Chondrocyte (in vitro differentiated cells): ENCODE results near the gene C9orf85. TPM values are rescaled to one million over a fixed set of nuclear protein-coding genes. Genes with fewer than 3 reads are reported as not detected.

ENCODE experiments used
- DNase-seq: peaks from one replicate; pipeline ENCODE4 v3.0.0; 2021; ENCODE audit warnings: mixed read lengths, low spot score
- H3K27ac Mint-ChIP-seq: one replicate; pipeline ENCODE4 v1.8.0; 2021; ENCODE audit warnings: mild to moderate bottlenecking, moderate library complexity, mixed read lengths; ENCODE audit not compliant: unreplicated experiment
- H3K27me3 Mint-ChIP-seq: 2 replicates; pipeline ENCODE4 v1.8.0; 2021; ENCODE audit warnings: low read depth, mixed read lengths
- H3K36me3 Mint-ChIP-seq: 2 replicates; pipeline ENCODE4 v1.8.0; 2021; ENCODE audit warnings: low read depth, mixed read lengths
- H3K4me1 Mint-ChIP-seq: 2 replicates; pipeline ENCODE4 v1.8.0; 2021; ENCODE audit warnings: low read depth, mild to moderate bottlenecking, mixed read lengths
- H3K4me3 Mint-ChIP-seq: one replicate; pipeline ENCODE4 v1.8.0; 2021; ENCODE audit warnings: mild to moderate bottlenecking, moderate library complexity, mixed read lengths; ENCODE audit not compliant: unreplicated experiment
- H3K9me3 Mint-ChIP-seq: 2 replicates; pipeline ENCODE4 v1.8.0; 2021; ENCODE audit warnings: low read depth, mixed read lengths
- total RNA-seq: library from RNA; stranded (reverse); gene quantifications from 3 replicates; pipeline ENCODE4 v1.2.1, GENCODE V29; 2021
- TF ChIP-seq, protein P1 (sequence below): fragments of 200-600 bp; sonication (generic); IDR thresholded peaks from 2 replicates; pipeline ENCODE4 v1.5.0; 2021; ENCODE audit warnings: antibody characterized with exemption, mild to moderate bottlenecking, moderate library complexity

Gene C9orf85
- total RNA-seq, 1 donor from 2014 or later = 8.5 TPM

DNA sequence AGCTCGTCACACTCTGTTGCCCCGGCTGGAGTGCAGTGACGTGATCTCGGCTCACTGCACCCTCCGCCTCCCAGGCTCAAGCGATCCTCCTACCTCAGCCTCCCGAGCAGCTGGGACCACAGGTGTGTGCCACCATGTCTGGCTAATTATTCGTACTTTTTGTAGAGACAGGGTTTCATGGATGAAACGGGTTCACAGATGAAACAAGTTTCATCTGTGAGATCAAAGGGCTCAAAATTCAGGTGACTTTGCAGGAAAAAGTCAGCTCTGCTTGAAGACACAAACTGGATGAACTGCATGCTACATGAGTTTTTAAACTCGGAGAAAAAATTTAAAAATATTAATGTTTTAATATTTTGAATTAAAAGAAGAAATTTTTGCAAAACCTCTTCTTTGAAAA is 24.9 kb upstream of the C9orf85 start:
- Mint-ChIP-seq H3K27ac (no peak overlapping the region), H3K9me3 (peaks cover 12% of the 10 kb centered on the region), H3K4me3 (no peak overlapping the region), H3K4me1 (peaks cover 10% of the 10 kb centered on the region), H3K27me3 (no peaks in the 10 kb centered on the region), H3K36me3 (peaks cover 6% of the 10 kb centered on the region)
- TF ChIP-seq, protein P1, sequence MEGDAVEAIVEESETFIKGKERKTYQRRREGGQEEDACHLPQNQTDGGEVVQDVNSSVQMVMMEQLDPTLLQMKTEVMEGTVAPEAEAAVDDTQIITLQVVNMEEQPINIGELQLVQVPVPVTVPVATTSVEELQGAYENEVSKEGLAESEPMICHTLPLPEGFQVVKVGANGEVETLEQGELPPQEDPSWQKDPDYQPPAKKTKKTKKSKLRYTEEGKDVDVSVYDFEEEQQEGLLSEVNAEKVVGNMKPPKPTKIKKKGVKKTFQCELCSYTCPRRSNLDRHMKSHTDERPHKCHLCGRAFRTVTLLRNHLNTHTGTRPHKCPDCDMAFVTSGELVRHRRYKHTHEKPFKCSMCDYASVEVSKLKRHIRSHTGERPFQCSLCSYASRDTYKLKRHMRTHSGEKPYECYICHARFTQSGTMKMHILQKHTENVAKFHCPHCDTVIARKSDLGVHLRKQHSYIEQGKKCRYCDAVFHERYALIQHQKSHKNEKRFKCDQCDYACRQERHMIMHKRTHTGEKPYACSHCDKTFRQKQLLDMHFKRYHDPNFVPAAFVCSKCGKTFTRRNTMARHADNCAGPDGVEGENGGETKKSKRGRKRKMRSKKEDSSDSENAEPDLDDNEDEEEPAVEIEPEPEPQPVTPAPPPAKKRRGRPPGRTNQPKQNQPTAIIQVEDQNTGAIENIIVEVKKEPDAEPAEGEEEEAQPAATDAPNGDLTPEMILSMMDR = no peak
- DNase-seq = no peak

GRCh38 chr9:71887362-71887761 is 24.1 kb upstream of the C9orf85 start:
- Mint-ChIP-seq H3K4me1 (peaks cover 10% of the 10 kb centered on the region), H3K36me3 (peaks cover 6% of the 10 kb centered on the region), H3K4me3 (no peak overlapping the region), H3K27ac (no peak overlapping the region), H3K9me3 (peaks cover 12% of the 10 kb centered on the region), H3K27me3 (no peaks in the 10 kb centered on the region)
- TF ChIP-seq, protein P1 = no peak
- DNase-seq = no peak

DNA sequence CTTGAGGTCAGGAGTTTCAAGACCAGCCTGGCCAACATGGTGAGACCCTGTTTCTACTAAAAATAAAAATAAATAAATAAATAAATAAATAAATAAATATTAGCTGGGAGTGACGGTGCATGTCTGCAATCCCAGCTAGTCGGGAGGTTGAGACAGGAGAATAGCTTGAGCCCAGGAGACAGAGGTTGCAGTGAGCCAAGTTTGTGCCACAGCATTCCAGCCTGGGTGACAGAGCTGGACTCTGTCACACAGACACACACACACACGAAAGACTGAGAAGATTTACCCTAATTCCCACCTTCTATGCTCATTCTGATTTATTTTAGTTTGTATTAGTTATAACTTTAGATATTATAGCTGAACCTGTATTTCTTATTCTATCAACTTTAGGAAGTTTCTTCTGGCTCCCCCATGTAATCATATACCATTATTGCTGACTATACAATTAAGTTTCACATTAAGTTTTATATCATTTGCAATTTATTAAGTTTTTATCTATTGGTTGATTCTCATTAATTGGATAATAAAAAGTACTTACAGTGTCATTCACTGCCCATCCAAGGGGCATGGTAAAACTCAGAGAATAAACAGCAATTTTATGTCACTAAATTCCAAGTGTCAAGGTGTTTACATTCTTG is 21.3 kb upstream of the C9orf85 start:
- no peak overlapping the region for H3K27ac Mint-ChIP-seq
- H3K27me3 Mint-ChIP-seq = no peaks in the 10 kb centered on the region
- TF ChIP-seq, protein P1 = no peak
- no peak for DNase-seq
- H3K4me1 Mint-ChIP-seq = peaks cover 14% of the 10 kb centered on the region
- no peaks in the 10 kb centered on the region for H3K9me3 Mint-ChIP-seq
- peaks cover 1% of the 10 kb centered on the region for H3K36me3 Mint-ChIP-seq
- H3K4me3 Mint-ChIP-seq = no peak overlapping the region

DNA sequence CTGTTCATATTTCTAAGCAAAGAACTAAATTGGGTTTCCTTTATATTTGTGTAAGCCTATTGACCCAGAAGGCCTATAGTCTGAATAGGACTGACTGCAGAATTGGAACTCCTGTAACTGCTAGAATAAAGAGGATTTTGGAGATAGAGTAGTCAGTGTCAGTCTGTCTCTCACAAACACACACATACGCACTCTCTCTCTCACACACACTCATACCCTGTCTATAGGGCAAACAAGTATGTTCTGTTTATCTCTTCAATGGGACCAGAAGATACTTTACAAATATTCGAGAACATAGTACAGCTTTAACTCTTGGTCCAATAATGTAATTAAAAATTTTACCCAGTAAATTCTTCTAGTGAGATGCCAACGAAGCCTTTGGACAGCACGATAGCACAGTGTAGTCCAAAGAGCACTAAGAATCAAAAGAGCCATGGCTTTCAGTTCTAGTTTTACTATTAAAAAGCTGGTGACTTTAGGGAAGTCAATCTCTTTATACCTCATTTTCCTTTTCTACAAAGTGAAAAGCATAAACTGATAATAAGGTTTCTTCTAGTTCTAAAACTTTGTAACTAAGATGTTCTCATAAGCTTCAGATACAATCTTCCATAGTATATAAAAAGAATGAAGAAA is 19.8 kb upstream of the C9orf85 start:
- Mint-ChIP-seq H3K9me3 (no peaks in the 10 kb centered on the region), H3K4me1 (peaks cover 26% of the 10 kb centered on the region), H3K27me3 (no peaks in the 10 kb centered on the region), H3K27ac (no peak overlapping the region), H3K4me3 (no peak overlapping the region), H3K36me3 (peaks cover 1% of the 10 kb centered on the region)
- TF ChIP-seq, protein P1 = no peak
- DNase-seq = no peak

GRCh38 chr9:71895117-71895516 is 16.3 kb upstream of the C9orf85 start:
- peaks cover 1% of the 10 kb centered on the region for H3K36me3 Mint-ChIP-seq
- no peaks in the 10 kb centered on the region for H3K27me3 Mint-ChIP-seq
- no peak overlapping the region for H3K4me3 Mint-ChIP-seq
- TF ChIP-seq, protein P1 = no peak
- DNase-seq = no peak
- peaks cover 47% of the 10 kb centered on the region for H3K4me1 Mint-ChIP-seq
- no peak overlapping the region for H3K27ac Mint-ChIP-seq
- no peaks in the 10 kb centered on the region for H3K9me3 Mint-ChIP-seq
